HG02678 (cell line): ENCODE results near the gene RHD.
"Not testable (repeated sequence)": the region's sequence is repeated elsewhere in the genome, so short reads cannot be mapped to it uniquely, and the experiment has no call there.

Experiments
- ATAC-seq: cut with Tn5 transposase; IDR thresholded peaks from one replicate; pipeline ENCODE4 v1.9.1; 2021; ENCODE audit warnings: mild to moderate bottlenecking, moderate library complexity; ENCODE audit not compliant: unreplicated experiment

The RHD gene

DNA sequence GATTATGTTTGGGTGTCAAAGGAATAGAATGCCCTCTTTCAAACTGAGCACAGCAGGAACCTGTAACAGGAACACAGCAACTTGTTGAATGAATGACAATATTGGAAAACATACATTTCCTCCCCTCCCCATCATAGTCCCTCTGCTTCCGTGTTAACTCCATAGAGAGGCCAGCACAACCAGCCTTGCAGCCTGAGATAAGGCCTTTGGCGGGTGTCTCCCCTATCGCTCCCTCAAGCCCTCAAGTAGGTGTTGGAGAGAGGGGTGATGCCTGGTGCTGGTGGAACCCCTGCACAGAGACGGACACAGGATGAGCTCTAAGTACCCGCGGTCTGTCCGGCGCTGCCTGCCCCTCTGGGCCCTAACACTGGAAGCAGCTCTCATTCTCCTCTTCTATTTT is at the start of gene RHD:
RHD (plus strand) TSS at position 272 of the 400 bp plus-strand sequence; CDS start at position 311, 39 bp downstream.
- ATAC-seq, result not testable (repeated sequence)

DNA sequence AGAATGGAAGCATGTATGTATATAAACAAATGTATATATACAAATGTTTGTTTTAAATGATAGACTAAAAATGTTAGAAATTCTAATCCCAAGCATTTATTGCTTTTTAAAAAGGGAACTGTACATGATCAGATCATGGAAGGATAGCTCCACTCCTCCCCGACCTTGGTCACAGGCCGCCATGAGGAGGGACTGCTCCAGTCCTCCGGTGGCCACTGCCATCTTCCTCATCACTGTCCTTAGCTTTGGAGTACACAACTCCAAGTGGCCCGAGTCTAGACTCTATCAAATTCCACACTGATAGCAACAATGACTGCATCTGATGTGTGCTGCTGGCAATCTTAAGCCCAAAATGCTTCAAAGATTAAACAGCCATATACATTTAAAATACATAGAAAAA is 49.7 kb upstream of the RHD start:
- no peak for ATAC-seq

GRCh38 chr1:25223471-25223870 is 48.8 kb upstream of the RHD start:
- no peak for ATAC-seq

- ATAC-seq, result peak; percentile 81
These were observed 40.1 kb upstream of the RHD start, which contains the start of gene SYF2 for GRCh38 chr1:25232027-25232865. Gene SYF2 (minus strand): TSS chr1:25232502. CDS start chr1:25232467, 35 bp downstream.

GRCh38 chr1:25232866-25233784 is 39.2 kb upstream of the RHD start:
- ATAC-seq, result peak; percentile 54

GRCh38 chr1:25235411-25235810 is 36.9 kb upstream of the RHD start:
- not testable (repeated sequence) for ATAC-seq

GRCh38 chr1:25236261-25236660 is 36.0 kb upstream of the RHD start:
- not testable (repeated sequence) for ATAC-seq

GRCh38 chr1:25238046-25238445 is 34.3 kb upstream of the RHD start:
- no peak for ATAC-seq

DNA sequence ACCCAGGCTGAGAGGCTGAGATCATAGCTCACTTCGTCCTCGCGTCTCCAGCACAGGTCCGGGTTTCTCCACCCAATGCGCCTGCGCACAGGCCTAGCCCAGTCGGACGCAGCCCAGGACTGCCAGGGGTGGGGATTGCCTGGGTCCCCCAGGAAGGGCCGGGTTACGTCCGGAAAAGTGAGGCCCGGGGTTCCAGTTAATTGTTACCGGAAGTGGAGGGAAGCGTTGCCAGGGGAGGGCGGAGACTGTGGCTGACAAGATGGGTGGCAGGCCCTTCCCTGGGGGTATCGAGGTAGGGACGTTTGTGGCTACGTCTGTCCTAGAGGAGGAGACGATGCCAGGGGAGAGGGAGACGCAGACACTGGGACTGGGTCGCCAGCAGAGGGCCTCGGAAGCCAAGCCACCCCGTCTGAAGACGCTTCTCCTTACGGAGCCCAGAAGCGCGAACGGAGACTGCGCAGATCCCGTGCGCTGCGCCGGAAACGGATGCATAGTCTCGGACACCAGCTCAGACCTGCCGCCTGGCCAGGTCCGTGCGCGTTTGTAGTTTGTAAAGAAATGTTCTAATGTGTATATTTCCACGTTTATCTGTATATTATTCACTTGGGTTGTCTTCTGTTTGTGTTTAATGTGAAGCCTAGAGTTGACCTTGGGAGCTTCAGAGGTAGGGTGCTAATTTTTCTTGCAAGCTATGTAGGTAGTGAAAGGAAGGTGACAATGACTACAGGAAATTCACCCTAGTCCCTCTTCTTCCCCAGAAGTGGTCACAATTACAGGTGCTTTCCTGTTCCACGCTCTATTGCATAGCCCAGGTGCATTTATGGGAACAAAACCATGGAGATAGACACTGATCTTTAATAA is 32.4 kb upstream of the RHD start:
- ATAC-seq, result peak; percentile 77

GRCh38 chr1:25243907-25244306 is 28.4 kb upstream of the RHD start:
- no peak for ATAC-seq

DNA sequence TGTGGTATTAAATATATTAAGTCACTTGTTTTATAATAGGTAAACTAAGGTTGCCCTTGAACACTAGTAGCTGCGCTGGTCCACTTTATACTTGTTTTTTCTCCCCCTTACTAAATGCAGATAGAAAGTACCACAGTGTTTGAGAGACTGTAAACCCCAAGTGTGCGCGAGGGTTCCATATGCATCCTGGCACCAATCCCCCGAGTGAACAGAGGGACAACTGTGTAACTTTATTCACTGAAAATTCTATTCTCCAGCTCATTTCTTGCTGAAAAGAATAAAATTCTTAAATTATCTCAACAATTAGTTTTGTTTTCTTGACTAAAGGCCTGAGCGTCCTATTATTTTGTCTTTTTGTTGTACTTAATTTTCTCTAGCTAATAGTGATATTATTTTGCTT is 26.9 kb upstream of the RHD start:
- no peak for ATAC-seq

DNA sequence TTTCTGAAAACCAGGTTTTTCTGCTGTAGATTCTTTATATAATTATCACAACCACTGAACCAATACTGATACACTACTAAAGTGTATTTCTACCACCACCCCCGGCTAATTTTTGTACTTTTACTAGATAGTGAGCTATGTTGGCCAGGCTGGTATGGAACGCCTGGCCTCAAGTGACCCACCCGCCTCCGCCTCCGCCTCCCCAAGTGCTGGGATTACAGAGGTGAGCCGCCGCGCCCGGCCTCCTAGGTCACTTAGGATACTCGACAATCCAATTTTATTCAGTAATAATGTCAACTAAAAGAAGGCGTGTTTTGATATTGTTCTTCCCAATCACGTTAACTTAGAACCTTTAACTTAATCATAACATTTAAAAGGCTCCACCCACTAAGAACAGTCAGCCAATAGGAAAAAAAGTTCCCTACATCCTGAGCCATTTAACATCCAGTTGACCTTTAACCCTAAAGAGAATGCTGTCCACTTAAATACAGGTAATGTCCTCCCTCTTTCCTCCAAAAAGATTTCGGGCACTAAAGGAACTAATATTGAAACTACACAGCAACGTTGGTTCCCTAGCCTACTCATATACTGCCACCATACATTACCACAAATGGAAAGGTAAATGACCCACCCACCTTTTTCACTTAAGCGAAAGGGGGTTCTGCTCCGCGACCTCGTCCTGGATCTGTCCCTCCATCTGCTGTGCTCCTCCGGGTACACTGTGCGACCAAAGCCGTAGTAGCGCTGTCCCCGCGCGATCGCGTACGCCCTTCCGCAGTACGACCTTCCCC is 26.3 kb upstream of the RHD start:
- no peak for ATAC-seq

GRCh38 chr1:25246600-25247023 is 25.7 kb upstream of the RHD start:
- peak; percentile 2 for ATAC-seq

DNA sequence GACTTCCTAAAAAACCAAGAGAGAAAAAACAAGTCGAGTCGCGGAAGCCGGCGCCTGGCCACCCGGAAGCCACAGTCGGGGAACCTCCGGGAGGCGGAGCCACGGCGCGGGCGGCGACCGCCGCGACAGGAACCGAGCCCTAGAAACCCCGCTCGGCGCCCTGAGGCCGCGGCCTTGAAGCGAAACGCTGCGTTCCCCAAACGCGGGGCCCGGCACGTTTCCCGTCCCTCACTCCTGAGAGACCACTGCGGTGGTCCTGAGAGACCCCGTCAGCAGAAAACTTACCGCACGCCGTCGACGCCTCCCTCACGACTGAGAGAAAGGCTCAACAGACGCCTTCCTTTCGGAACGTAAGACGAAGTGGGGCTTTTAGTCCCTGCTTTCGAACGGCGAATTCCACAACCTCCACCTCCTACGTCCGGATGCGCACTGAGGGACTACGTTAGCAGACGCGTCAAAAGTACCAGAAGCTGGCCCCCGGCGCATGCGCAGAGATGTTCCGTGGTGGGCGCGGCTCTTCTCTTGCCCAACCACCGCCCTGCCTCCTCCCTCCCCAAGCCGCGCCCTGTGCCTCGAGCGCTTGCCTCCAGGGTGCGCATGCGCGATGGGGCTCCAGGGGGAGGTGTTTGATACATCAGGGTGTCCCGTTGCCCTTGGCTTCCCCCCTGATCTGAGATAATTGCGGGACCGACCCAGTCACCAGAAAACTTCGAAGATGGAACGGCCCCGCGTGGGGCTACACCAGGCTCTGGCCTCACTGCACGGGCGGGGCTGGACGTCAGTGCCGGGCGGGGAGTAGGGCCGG is 25.1 kb upstream of the RHD start, which contains the start of gene RSRP1:
RSRP1 (minus strand) TSS at position 431 of the 805 bp plus-strand sequence. CDS start 491 bp downstream, outside the sequence.
- ATAC-seq, result peak; percentile 85

DNA sequence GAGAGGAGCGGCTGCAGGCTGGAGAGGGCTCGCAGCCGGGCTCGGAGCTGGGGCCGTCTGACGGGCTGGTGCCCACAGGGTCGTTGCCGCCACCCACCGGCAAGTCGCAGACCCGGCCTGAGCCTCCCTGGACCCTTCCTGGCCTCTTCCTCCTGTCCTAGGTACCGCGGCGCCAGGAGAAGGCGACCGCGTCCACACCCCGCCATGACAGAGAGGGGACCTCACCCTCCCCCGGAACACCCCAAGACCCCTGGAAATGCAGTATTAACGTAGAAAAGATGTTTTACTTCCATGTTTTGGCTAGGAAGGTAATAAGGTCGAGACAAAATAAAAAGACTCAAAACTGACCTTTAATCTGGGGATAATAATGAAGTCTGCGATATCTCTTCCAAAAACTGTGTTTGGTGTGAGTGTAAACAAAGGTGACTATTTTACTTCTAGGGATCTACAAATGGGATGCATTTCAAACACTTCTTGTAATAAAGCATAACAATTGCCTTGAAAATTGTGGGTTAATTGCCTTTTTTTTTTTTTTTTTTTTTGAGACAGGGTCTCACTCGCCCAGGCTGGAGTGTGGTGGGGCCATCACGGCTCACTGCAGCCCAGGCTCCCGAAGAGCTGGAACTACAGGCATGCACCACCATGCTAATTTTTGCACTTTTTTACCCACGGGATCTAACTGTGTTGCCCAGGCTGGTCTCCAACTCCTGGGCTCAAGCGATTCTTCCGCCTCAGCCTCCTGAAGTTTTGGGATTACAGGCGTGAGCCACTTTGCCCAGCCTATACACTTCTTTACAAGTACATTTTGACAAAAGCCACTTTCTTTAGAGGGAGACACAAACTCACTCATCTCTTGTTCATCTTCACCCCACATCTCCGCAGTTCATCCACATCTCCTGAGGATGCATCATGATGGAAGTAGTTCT is 24.2 kb upstream of the RHD start:
- ATAC-seq, result peak; percentile 41

DNA sequence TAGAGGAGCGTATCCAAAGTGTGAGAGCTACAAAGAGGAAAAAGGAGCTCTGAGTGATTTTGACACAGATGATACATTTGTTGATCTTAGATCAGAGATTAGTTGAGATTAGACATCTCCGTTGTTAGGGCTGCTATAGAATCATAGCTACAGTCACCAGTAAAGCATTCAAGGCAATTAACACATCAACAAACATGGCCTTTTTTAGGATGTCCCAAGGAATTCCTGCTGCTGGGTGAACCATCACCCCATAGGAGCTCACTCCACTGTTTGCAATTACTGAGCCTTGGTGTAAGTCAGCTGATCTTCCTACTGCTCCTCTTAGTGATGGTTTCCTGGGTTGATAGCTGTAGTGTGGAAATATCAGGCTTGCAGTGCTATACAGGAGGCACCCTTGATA is 18.4 kb upstream of the RHD start:
- ATAC-seq, result no peak

DNA sequence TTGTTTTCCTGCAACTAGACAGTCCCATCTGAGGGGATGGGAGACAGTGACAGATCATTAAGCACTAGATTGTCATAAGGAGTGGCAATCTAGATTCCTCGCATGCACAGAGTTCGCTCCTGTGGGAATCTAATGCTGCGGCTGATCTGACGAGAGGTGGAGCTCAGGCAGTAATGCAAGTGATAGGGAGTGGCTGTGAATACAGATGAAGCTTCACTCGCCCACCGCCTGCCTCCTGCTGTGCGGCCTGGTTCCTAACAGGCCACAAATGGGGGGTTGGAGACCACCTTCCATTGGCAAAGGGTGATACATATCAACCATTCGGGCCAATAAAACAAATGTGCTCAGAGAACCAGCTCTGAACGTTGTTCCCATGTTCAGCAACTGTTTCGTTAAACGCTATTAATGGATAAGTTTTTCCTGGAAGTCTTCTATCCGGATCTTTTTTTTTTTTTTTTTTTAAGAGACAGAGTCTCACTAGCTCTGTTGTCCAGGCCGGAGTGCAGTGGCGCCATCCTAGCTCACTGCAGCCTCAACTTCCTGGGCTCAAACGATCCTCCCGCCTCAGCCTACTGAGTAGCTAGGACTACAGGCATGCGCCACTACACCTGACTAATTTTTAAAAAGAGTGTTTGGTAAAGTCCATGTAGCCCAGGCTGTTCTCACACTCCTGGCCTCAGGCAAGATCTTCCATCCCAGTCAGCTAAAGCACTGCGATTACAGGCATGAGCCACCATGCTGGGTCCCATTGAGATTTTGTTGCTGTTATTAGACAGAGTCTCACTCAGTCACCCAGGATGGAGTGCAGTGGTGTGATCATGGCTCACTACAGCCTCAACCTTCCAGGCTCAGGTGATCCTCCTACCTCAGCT is 16.4 kb upstream of the RHD start:
- no peak for ATAC-seq
